ENCODE measurements around the gene FSHB. TPM values are rescaled to one million over a fixed set of nuclear protein-coding genes. Genes with fewer than 3 reads are reported as not detected.

FSHB gene
- polyA plus RNA-seq, 1 of the 3 experiments (the other 2 are of a cell fraction): not detected

DNA sequence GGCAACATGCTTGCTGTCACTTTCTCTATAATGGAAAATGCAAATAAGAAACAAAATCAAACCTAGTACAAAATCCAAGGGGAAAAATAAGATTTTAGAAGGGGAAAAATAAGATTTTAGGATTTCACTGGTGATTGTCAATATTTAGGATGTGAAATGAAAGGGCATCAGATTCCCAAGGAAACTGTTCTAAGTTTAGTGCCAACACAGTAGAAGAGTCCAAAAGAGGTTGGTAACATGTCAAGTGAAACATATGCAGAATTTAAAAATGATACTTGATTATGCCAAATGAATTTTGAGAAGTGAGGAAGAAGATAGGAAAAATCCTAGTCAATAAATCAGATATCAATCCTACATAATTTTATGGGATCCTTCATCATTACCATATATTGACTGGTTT lies 46.4 kb downstream of the FSHB start:
- CTCF ChIA-PET: no interaction called here
- POLR2A ChIA-PET: no interaction called here
- no peaks in the 10 kb centered on the region for H3F3A ChIP-seq (replicated peaks; ENCODE audit: insufficient read depth)

DNA sequence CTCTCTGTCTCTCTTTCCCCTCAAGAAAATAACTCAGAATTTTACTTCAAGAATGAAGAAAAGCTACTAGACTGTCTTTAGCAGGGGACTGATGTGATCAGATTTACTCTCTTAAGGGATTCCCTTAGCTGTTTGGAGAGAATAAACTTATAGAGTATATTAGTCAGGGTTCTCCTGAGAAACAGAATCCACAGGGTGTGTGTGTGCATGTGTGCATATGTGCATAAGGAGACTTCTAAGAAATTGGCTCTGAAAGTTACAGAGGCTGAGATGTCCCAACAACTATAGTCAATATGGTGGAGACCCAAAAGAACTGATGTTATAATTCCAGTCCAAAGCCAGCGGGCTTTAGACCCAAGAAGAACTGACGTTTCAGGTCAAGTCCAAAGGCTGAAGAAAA lies 49.0 kb downstream of the FSHB start:
- Histone ChIP-seq H3K9me2 (no peaks in the 10 kb centered on the region), H2AFZ (ENCODE audit: low read depth) (no peak overlapping the region), H3K4me3 (ENCODE audit: low read depth in 2 of 2, low read length in 1 of 2) (no peak overlapping the region), H3K36me3 (replicated peaks in 1 of 2; ENCODE audit: control insufficient read depth in 1 of 2, insufficient read depth in 2 of 2, low read length in 1 of 2) (no peaks in the 10 kb centered on the region), H3K4me2 (no peak overlapping the region), H3K27ac (ENCODE audit: low read depth in 2 of 2, low read length in 1 of 2) (no peak overlapping the region), H3K79me2 (ENCODE audit: insufficient read depth) (no peaks in the 10 kb centered on the region), H4K20me1 (ENCODE audit: insufficient read depth) (no peaks in the 10 kb centered on the region), H3F3A (replicated peaks; ENCODE audit: insufficient read depth) (peaks cover 7% of the 10 kb centered on the region), H3K9me3 (no peaks in the 10 kb centered on the region), H3K9ac (no peak overlapping the region), H3K4me1 (ENCODE audit: control insufficient read depth in 1 of 2, insufficient read depth in 2 of 2, low read depth in 1 of 2, low read length in 1 of 2) (no peaks in the 10 kb centered on the region), H3K27me3 (ENCODE audit: insufficient read depth) (no peaks in the 10 kb centered on the region)
- no peak for DNase-seq
- 49% methylated on average over 2 of the region's 2 CpGs for WGBS (ENCODE audit: low lambda C conversion rate)
- TF ChIP-seq, protein P1, sequence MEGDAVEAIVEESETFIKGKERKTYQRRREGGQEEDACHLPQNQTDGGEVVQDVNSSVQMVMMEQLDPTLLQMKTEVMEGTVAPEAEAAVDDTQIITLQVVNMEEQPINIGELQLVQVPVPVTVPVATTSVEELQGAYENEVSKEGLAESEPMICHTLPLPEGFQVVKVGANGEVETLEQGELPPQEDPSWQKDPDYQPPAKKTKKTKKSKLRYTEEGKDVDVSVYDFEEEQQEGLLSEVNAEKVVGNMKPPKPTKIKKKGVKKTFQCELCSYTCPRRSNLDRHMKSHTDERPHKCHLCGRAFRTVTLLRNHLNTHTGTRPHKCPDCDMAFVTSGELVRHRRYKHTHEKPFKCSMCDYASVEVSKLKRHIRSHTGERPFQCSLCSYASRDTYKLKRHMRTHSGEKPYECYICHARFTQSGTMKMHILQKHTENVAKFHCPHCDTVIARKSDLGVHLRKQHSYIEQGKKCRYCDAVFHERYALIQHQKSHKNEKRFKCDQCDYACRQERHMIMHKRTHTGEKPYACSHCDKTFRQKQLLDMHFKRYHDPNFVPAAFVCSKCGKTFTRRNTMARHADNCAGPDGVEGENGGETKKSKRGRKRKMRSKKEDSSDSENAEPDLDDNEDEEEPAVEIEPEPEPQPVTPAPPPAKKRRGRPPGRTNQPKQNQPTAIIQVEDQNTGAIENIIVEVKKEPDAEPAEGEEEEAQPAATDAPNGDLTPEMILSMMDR (IDR thresholded peaks at IDR 0.05): no peak
- TF ChIP-seq CHD2 (IDR thresholded peaks at IDR 0.05; ENCODE audit: low read length, partially characterized antibody): no peak
- TF ChIP-seq POLR2AphosphoS5 (IDR thresholded peaks at IDR 0.05; ENCODE audit: low read depth, low read length): no peak
- ChIA-PET CTCF (interaction anchor here (0.6 kb wide), 1 partner anchor 14 kb away, joined by 3 read pairs; no protein-coding TSS in a partner anchor), POLR2A (no interaction called here)

More for the DNA sequence above, 46.4 kb downstream of the FSHB start:
- DNase-seq: no peak
- H3K27ac ChIP-seq (ENCODE audit: low read depth in 2 of 2, low read length in 1 of 2): no peak overlapping the region
- H3K27me3 ChIP-seq (ENCODE audit: insufficient read depth): no peaks in the 10 kb centered on the region
- H3K4me2 ChIP-seq: no peak overlapping the region
- H3K4me1 ChIP-seq (ENCODE audit: control insufficient read depth in 1 of 2, insufficient read depth in 2 of 2, low read depth in 1 of 2, low read length in 1 of 2): no peaks in the 10 kb centered on the region
- no peak overlapping the region for H3K9ac ChIP-seq
- no peaks in the 10 kb centered on the region for H3K9me2 ChIP-seq
- no peaks in the 10 kb centered on the region for H3K79me2 ChIP-seq (ENCODE audit: insufficient read depth)
- H3K4me3 ChIP-seq (ENCODE audit: low read depth in 2 of 2, low read length in 1 of 2): no peak overlapping the region
- H3K9me3 ChIP-seq: no peaks in the 10 kb centered on the region
- H2AFZ ChIP-seq (ENCODE audit: low read depth): no peak overlapping the region
- TF ChIP-seq, protein P2, sequence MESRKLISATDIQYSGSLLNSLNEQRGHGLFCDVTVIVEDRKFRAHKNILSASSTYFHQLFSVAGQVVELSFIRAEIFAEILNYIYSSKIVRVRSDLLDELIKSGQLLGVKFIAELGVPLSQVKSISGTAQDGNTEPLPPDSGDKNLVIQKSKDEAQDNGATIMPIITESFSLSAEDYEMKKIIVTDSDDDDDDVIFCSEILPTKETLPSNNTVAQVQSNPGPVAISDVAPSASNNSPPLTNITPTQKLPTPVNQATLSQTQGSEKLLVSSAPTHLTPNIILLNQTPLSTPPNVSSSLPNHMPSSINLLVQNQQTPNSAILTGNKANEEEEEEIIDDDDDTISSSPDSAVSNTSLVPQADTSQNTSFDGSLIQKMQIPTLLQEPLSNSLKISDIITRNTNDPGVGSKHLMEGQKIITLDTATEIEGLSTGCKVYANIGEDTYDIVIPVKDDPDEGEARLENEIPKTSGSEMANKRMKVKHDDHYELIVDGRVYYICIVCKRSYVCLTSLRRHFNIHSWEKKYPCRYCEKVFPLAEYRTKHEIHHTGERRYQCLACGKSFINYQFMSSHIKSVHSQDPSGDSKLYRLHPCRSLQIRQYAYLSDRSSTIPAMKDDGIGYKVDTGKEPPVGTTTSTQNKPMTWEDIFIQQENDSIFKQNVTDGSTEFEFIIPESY (IDR thresholded peaks at IDR 0.05; ENCODE audit: borderline replicate concordance, low read depth): no peak
- TF ChIP-seq FOSL2 (IDR thresholded peaks at IDR 0.05; ENCODE audit: borderline replicate concordance, low read depth) (no peak), MXI1 (IDR thresholded peaks at IDR 0.05; ENCODE audit: low read depth, low read length) (no peak), NRF1 (IDR thresholded peaks at IDR 0.05; ENCODE audit: low read depth, low read length) (no peak), FOXM1 (IDR thresholded peaks at IDR 0.05; ENCODE audit: low read depth) (no peak), RAD21 (IDR thresholded peaks at IDR 0.05; ENCODE audit: low read length) (no peak), JUND (IDR thresholded peaks at IDR 0.05) (no peak), EP300 (IDR thresholded peaks at IDR 0.05; ENCODE audit: borderline replicate concordance in 1 of 2, low read depth in 1 of 2, low read length in 1 of 2) (no peak), SMC3 (IDR thresholded peaks at IDR 0.05; ENCODE audit: low read depth, low read length) (no peak), RFX5 (IDR thresholded peaks at IDR 0.05; ENCODE audit: low read length) (no peak), FOXJ3 (CRISPR knock-in tag; IDR thresholded peaks at IDR 0.05) (no peak), TEAD4 (IDR thresholded peaks at IDR 0.05; ENCODE audit: borderline replicate concordance, insufficient read depth) (no peak)
- TF ChIP-seq, protein P3, sequence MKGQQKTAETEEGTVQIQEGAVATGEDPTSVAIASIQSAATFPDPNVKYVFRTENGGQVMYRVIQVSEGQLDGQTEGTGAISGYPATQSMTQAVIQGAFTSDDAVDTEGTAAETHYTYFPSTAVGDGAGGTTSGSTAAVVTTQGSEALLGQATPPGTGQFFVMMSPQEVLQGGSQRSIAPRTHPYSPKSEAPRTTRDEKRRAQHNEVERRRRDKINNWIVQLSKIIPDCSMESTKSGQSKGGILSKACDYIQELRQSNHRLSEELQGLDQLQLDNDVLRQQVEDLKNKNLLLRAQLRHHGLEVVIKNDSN (IDR thresholded peaks at IDR 0.05; ENCODE audit: borderline replicate concordance, low read depth): no peak
- TF ChIP-seq, protein P4, sequence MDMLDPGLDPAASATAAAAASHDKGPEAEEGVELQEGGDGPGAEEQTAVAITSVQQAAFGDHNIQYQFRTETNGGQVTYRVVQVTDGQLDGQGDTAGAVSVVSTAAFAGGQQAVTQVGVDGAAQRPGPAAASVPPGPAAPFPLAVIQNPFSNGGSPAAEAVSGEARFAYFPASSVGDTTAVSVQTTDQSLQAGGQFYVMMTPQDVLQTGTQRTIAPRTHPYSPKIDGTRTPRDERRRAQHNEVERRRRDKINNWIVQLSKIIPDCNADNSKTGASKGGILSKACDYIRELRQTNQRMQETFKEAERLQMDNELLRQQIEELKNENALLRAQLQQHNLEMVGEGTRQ (IDR thresholded peaks at IDR 0.05; ENCODE audit: borderline replicate concordance, low read depth, low read length): no peak
- H4K20me1 ChIP-seq (ENCODE audit: insufficient read depth): no peaks in the 10 kb centered on the region
- H3K36me3 ChIP-seq (replicated peaks in 1 of 2; ENCODE audit: control insufficient read depth in 1 of 2, insufficient read depth in 2 of 2, low read length in 1 of 2): no peaks in the 10 kb centered on the region
